Natural killer cell (primary cell): ENCODE results near the gene MAP3K4. TPM values are rescaled to one million over a fixed set of nuclear protein-coding genes. Genes with fewer than 3 reads are reported as not detected.
A peak's percentile ranks its signal among the peaks of the same experiment; 100 is the strongest.

ENCODE experiments used
- ATAC-seq, 3 donors: fragments of 150-1000 bp in 2 of 3; fragments of 200-7000 bp in 1 of 3; cut with Tn5 transposase; 1 replicate in 1 of 3; 2 replicates in 2 of 3; pipeline ENCODE4 v1.10.0; 2021; ENCODE audit warnings: mild to moderate bottlenecking in 2 of 3, moderate library complexity in 2 of 3
- DNase-seq, 2 donors: peaks; one replicate each; pipeline versions ENCODE4 v3.0.0 to v3.0.0-alpha.2; 2013 to 2021; ENCODE audit warnings: mixed read lengths in 1 of 2
- H3K27ac ChIP-seq: one replicate; pipeline ENCODE4 v1.5.1; 2013; ENCODE audit warnings: mild to moderate bottlenecking, low read length
- H3K27me3 ChIP-seq: one replicate; pipeline ENCODE4 v1.6.1; 2013; ENCODE audit warnings: low read length; ENCODE audit not compliant: control insufficient read depth, insufficient read depth
- H3K36me3 ChIP-seq: one replicate; pipeline ENCODE4 v1.6.1; 2013; ENCODE audit warnings: low read length; ENCODE audit not compliant: control insufficient read depth, insufficient read depth
- H3K4me1 ChIP-seq: one replicate; pipeline ENCODE4 v1.6.1; 2013; ENCODE audit warnings: low read length; ENCODE audit not compliant: control insufficient read depth, insufficient read depth
- H3K4me3 ChIP-seq: one replicate; pipeline ENCODE4 v1.5.1; 2013; ENCODE audit warnings: low read length
- H3K9me3 ChIP-seq: one replicate; pipeline ENCODE4 v1.6.1; 2013; ENCODE audit warnings: low read length; ENCODE audit not compliant: control insufficient read depth, insufficient read depth
- H3K27ac Mint-ChIP-seq, 2 donors: one replicate each; pipeline ENCODE4 v1.8.0; 2022; ENCODE audit warnings: mild to moderate bottlenecking in 2 of 2, mixed read lengths in 2 of 2, moderate library complexity in 1 of 2
- H3K27me3 Mint-ChIP-seq, 2 donors: one replicate each; pipeline ENCODE4 v1.8.0; 2022; ENCODE audit warnings: low read depth in 2 of 2, mixed read lengths in 2 of 2
- H3K36me3 Mint-ChIP-seq: one replicate; pipeline ENCODE4 v1.8.0; 2022; ENCODE audit warnings: mixed read lengths
- H3K4me1 Mint-ChIP-seq, 2 donors: one replicate each; pipeline ENCODE4 v1.8.0; 2022; ENCODE audit warnings: mixed read lengths in 2 of 2
- H3K4me3 Mint-ChIP-seq: one replicate; pipeline ENCODE4 v1.8.0; 2022; ENCODE audit warnings: mild to moderate bottlenecking, moderate library complexity, mixed read lengths
- H3K9me3 Mint-ChIP-seq, 2 donors: one replicate each; pipeline ENCODE4 v1.8.0; 2022; ENCODE audit warnings: mixed read lengths in 2 of 2
- CTCF ChIP-seq: fragments of 200-600 bp; IDR thresholded peaks from one replicate; pipeline ENCODE4 v1.8.0; 2022; ENCODE audit warnings: antibody characterized with exemption
- WGBS: methylation state at CpG from one replicate; pipeline ENCODE4 v1.1.7; 2013; ENCODE audit warnings: missing lambda C conversion rate; ENCODE audit not compliant: insufficient coverage; 5-methylcytosine and 5-hydroxymethylcytosine counted together
- intact Hi-C: fragments of 100-400 bp; cut with micrococcal nuclease; formaldehyde crosslinking; loops from one replicate; pipeline ENCODE4 v1.14.2; 2022
- total RNA-seq, 4 donors: library from RNA; stranded (reverse); fragments of 120-200 nt in 1 of 4; gene quantifications; one replicate each; pipeline versions ENCODE4 v1.2.3 to v1.2.4, GENCODE V29; 2013 to 2022

MAP3K4 gene
- 10 to 100 TPM; 46.5 to 79.9 (median 67.0) TPM for total RNA-seq
- total RNA-seq (2013), result 59.4 TPM

DNA sequence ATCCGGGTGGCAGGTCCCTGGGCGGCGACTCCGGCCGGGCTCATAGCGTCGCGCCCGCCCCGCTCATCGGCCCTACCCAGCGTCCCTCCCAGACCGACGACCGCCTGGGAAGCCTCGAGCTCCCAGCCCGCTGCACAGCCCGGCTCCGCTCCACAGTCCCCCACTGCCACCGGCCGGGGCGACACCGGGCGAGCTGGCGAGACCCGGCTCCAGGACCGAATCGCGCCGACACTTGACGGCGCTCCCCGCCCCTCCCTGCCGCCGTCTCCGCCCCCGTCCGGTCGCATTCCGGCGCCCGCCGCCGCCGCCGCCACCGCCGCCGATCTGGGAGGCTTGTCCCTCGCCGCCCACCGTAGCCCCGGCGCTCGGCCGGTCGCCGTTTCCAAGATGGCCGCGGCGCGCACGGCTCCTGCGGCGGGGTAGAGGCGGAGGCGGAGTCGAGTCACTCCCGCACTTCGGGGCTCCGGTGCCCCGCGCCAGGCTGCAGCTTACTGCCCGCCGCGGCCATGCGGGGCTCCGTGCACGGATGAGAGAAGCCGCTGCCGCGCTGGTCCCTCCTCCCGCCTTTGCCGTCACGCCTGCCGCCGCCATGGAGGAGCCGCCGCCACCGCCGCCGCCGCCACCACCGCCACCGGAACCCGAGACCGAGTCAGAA lies at the start of gene MAP3K4:
Gene MAP3K4 (plus strand): TSS at position 364 of the 655 bp plus-strand sequence. CDS start 163 bp downstream, at position 527.
- intact Hi-C loops, result loop anchor here (1.0 to 5.0 kb wide), 2 partner anchors 251 to 381 kb away; no protein-coding TSS in a partner anchor
- DNase-seq (peak; percentile 79 to 89), ATAC-seq (peak; percentile 71 to 83 (median 78))
- H3K4me1 Mint-ChIP-seq, result peaks cover 33 to 34% of the 10 kb centered on the region in 2 donors
- Histone ChIP-seq H3K36me3 (no peaks in the 10 kb centered on the region), H3K27me3 (no peaks in the 10 kb centered on the region), H3K4me1 (peaks cover 7% of the 10 kb centered on the region), H3K27ac (peak within 1 kb of the TSS; percentile 74), H3K9me3 (no peaks in the 10 kb centered on the region), H3K4me3 (peak within 1 kb of the TSS; percentile 57)
- H3K4me3 Mint-ChIP-seq, result peak within 1 kb of the TSS; percentile 99
- TF ChIP-seq CTCF, result no peak
- peak within 1 kb of the TSS; percentile 88 to 94 for H3K27ac Mint-ChIP-seq
- H3K9me3 Mint-ChIP-seq, result no peaks in the 10 kb centered on the region
- peaks cover 15% of the 10 kb centered on the region for H3K36me3 Mint-ChIP-seq
- peaks cover 3 to 13% of the 10 kb centered on the region in 2 donors for H3K27me3 Mint-ChIP-seq
- WGBS, result under 1% methylated on average over 97 of the region's 97 CpGs

GRCh38 chr6:160943997-160944396 lies 47.6 kb upstream of the MAP3K4 start:
- Histone ChIP-seq H3K4me1 (no peaks in the 10 kb centered on the region), H3K9me3 (no peaks in the 10 kb centered on the region), H3K27ac (no peak overlapping the region), H3K4me3 (no peak overlapping the region), H3K27me3 (peaks cover 5% of the 10 kb centered on the region), H3K36me3 (no peaks in the 10 kb centered on the region)
- Mint-ChIP-seq H3K36me3 (no peaks in the 10 kb centered on the region), H3K27me3 (peaks cover 12 to 19% of the 10 kb centered on the region in 2 donors), H3K4me3 (no peak overlapping the region), H3K27ac (no peak overlapping the region), H3K9me3 (no peaks in the 10 kb centered on the region), H3K4me1 (no peaks in the 10 kb centered on the region)
- no peak for DNase-seq
- WGBS, result 74% methylated on average over 2 of the region's 2 CpGs
- no peak for ATAC-seq
- intact Hi-C loops, result no loop called here
- no peak for TF ChIP-seq CTCF

DNA sequence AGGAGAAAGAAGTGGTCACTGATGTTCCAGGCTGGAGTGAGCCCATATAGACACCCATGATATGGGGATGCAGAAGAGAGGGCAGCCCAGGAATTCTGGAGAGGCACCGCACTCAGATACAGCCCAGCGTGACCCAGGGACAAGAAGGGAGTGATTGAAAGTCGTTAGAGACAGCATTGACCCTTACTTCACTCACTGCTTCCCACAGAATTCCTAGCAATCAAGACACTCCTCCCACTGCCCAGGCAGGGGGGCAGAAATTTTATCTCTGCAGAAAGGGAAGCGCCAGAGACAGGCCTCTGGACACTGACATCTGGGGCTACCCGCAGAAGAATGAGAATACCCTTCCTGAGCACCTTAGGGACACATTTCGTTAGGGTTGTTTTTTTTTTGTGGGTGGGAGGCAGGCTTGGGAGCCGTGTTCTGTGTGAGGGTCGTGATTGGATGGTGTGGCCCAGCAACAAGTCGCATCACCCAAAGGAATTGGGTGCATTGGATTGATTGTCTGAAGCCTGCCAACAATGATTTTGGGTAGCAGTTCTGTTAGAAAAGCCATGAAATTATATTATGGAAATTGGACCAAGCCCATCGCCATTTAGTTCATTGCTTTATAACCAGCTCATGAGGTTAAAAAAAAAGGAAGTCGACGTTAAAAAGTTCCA lies 45.9 kb upstream of the MAP3K4 start:
- H3K4me3 Mint-ChIP-seq, result no peak overlapping the region
- Histone ChIP-seq H3K27ac (no peak overlapping the region), H3K4me3 (no peak overlapping the region), H3K27me3 (no peaks in the 10 kb centered on the region), H3K36me3 (no peaks in the 10 kb centered on the region), H3K4me1 (no peaks in the 10 kb centered on the region), H3K9me3 (no peaks in the 10 kb centered on the region)
- no peaks in the 10 kb centered on the region for H3K36me3 Mint-ChIP-seq
- ATAC-seq (no peak), DNase-seq (no peak)
- TF ChIP-seq CTCF, result no peak
- WGBS, result 82% methylated on average over 12 of the region's 12 CpGs
- H3K4me1 Mint-ChIP-seq, result no peaks in the 10 kb centered on the region
- H3K27ac Mint-ChIP-seq, result no peak overlapping the region
- H3K9me3 Mint-ChIP-seq, result no peaks in the 10 kb centered on the region
- H3K27me3 Mint-ChIP-seq, result peaks cover 3 to 19% of the 10 kb centered on the region in 2 donors
- intact Hi-C loops, result no loop called here
